ENCODE data around the gene AIMP2.
"Not testable (repeated sequence)": the region's sequence is repeated elsewhere in the genome, so short reads cannot be mapped to it uniquely, and the experiment has no call there.

- not testable (repeated sequence) for TF ChIP-seq POLR2A, CTCF, EP300 (IDR thresholded peaks at IDR 0.05)
Measured at GRCh38 chr7:5973580-5973979, 35.5 kb upstream of the AIMP2 start.
